Activated CD4-positive, alpha-beta T cell treated with anti-CD3 and anti-CD28 coated beads, Interleukin-2, amount 10 ng/mL, durations not matched to agents 24 days and 14 days (primary cell): Measurements from ENCODE around the gene SF3A1. TPM values are rescaled to one million over a fixed set of nuclear protein-coding genes. Genes with fewer than 3 reads are reported as not detected.
A peak's percentile ranks its signal among the peaks of the same experiment; 100 is the strongest.

Source experiments
- DNase-seq: peaks from one replicate; pipeline ENCODE4 v3.0.0; 2022
- H3K27ac Mint-ChIP-seq: one replicate; pipeline ENCODE4 v1.8.0; 2022; ENCODE audit warnings: mild to moderate bottlenecking, mixed read lengths
- H3K27me3 Mint-ChIP-seq: one replicate; pipeline ENCODE4 v1.8.0; 2022; ENCODE audit warnings: mixed read lengths
- H3K36me3 Mint-ChIP-seq: one replicate; pipeline ENCODE4 v1.8.0; 2022; ENCODE audit warnings: low read depth, mild to moderate bottlenecking, mixed read lengths
- H3K4me1 Mint-ChIP-seq: one replicate; pipeline ENCODE4 v1.8.0; 2021; ENCODE audit warnings: mixed read lengths
- H3K4me3 Mint-ChIP-seq: one replicate; pipeline ENCODE4 v1.8.0; 2022; ENCODE audit warnings: mild to moderate bottlenecking, moderate library complexity, mixed read lengths
- H3K9me3 Mint-ChIP-seq: one replicate; pipeline ENCODE4 v1.8.0; 2021; ENCODE audit warnings: mixed read lengths
- intact Hi-C: fragments of 100-400 bp; cut with micrococcal nuclease; formaldehyde crosslinking; loops from one replicate; pipeline ENCODE4 v1.15.1; 2023
- total RNA-seq: library from RNA; stranded (reverse); gene quantifications from 2 replicates; pipeline ENCODE4 v1.2.3, GENCODE V29; 2022

Gene SF3A1
- total RNA-seq, 1 donor from 2014 or later = 319 TPM

- H3K4me3 Mint-ChIP-seq = peak overlapping the region; percentile 73
- peak; percentile 82 for DNase-seq
- H3K27me3 Mint-ChIP-seq = no peaks in the 10 kb centered on the region
- H3K36me3 Mint-ChIP-seq = peaks cover 15% of the 10 kb centered on the region
- no peaks in the 10 kb centered on the region for H3K9me3 Mint-ChIP-seq
- intact Hi-C loops = loop anchor here (1.0 kb wide), 4 partner anchors 8 to 48 kb away; partner anchors contain the start of gene CASTOR1
- H3K27ac Mint-ChIP-seq = peak overlapping the region; percentile 91
- H3K4me1 Mint-ChIP-seq = peaks cover 95% of the 10 kb centered on the region
Observed at GRCh38 chr22:30305906-30306626, 50.6 kb downstream of the SF3A1 start.

GRCh38 chr22:30305519-30305905, 51.2 kb downstream of the SF3A1 start:
- DNase-seq = peak; percentile 92
- peak overlapping the region; percentile 73 for H3K4me3 Mint-ChIP-seq
- peaks cover 17% of the 10 kb centered on the region for H3K36me3 Mint-ChIP-seq
- intact Hi-C loops = loop anchor here (1.0 kb wide), 1 partner anchor 20 kb away; no protein-coding TSS in a partner anchor
- peaks cover 91% of the 10 kb centered on the region for H3K4me1 Mint-ChIP-seq
- H3K27me3 Mint-ChIP-seq = no peaks in the 10 kb centered on the region
- no peaks in the 10 kb centered on the region for H3K9me3 Mint-ChIP-seq
- H3K27ac Mint-ChIP-seq = peak overlapping the region; percentile 91

GRCh38 chr22:30304495-30305244, 52.0 kb downstream of the SF3A1 start:
- H3K4me1 Mint-ChIP-seq = peaks cover 83% of the 10 kb centered on the region
- H3K4me3 Mint-ChIP-seq = peak overlapping the region; percentile 73
- peaks cover 22% of the 10 kb centered on the region for H3K36me3 Mint-ChIP-seq
- intact Hi-C loops = loop anchor here (1.0 kb wide), 1 partner anchor 21 kb away; no protein-coding TSS in a partner anchor
- no peaks in the 10 kb centered on the region for H3K27me3 Mint-ChIP-seq
- H3K27ac Mint-ChIP-seq = peak overlapping the region; percentile 91
- H3K9me3 Mint-ChIP-seq = no peaks in the 10 kb centered on the region
- no peak for DNase-seq

- Mint-ChIP-seq H3K36me3 (peaks cover 27% of the 10 kb centered on the region), H3K27ac (peak overlapping the region; percentile 87), H3K4me3 (peak overlapping the region; percentile 55), H3K9me3 (no peaks in the 10 kb centered on the region), H3K4me1 (peaks cover 77% of the 10 kb centered on the region), H3K27me3 (no peaks in the 10 kb centered on the region)
- intact Hi-C loops = no loop called here
- DNase-seq = no peak
Observed at GRCh38 chr22:30302810-30303138, 53.9 kb downstream of the SF3A1 start.

- DNase-seq = peak; percentile 71
- intact Hi-C loops = no loop called here
- Mint-ChIP-seq H3K36me3 (peaks cover 29% of the 10 kb centered on the region), H3K27ac (peak overlapping the region; percentile 87), H3K4me3 (peak overlapping the region; percentile 55), H3K27me3 (no peaks in the 10 kb centered on the region), H3K4me1 (peaks cover 76% of the 10 kb centered on the region), H3K9me3 (no peaks in the 10 kb centered on the region)
Observed at GRCh38 chr22:30301995-30302809, 54.5 kb downstream of the SF3A1 start.

- DNase-seq = no peak
- Mint-ChIP-seq H3K27me3 (no peaks in the 10 kb centered on the region), H3K36me3 (peaks cover 38% of the 10 kb centered on the region), H3K27ac (peak overlapping the region; percentile 29), H3K4me3 (no peak overlapping the region), H3K4me1 (peaks cover 56% of the 10 kb centered on the region), H3K9me3 (no peaks in the 10 kb centered on the region)
- intact Hi-C loops = no loop called here
Observed at GRCh38 chr22:30299322-30299721, 57.4 kb downstream of the SF3A1 start.

GRCh38 chr22:30297991-30298701, 58.5 kb downstream of the SF3A1 start:
- intact Hi-C loops = no loop called here
- no peak for DNase-seq
- Mint-ChIP-seq H3K9me3 (no peaks in the 10 kb centered on the region), H3K4me3 (no peak overlapping the region), H3K36me3 (peaks cover 46% of the 10 kb centered on the region), H3K27ac (no peak overlapping the region), H3K27me3 (no peaks in the 10 kb centered on the region), H3K4me1 (peaks cover 44% of the 10 kb centered on the region)

- H3K4me3 Mint-ChIP-seq = no peak overlapping the region
- H3K9me3 Mint-ChIP-seq = no peaks in the 10 kb centered on the region
- peak overlapping the region; percentile 74 for H3K27ac Mint-ChIP-seq
- intact Hi-C loops = no loop called here
- no peak for DNase-seq
- H3K27me3 Mint-ChIP-seq = no peaks in the 10 kb centered on the region
- peaks cover 37% of the 10 kb centered on the region for H3K4me1 Mint-ChIP-seq
- peaks cover 44% of the 10 kb centered on the region for H3K36me3 Mint-ChIP-seq
Observed at GRCh38 chr22:30297276-30297990, 59.3 kb downstream of the SF3A1 start.

- intact Hi-C loops = no loop called here
- Mint-ChIP-seq H3K27me3 (no peaks in the 10 kb centered on the region), H3K9me3 (no peaks in the 10 kb centered on the region), H3K4me1 (peaks cover 31% of the 10 kb centered on the region), H3K36me3 (peaks cover 43% of the 10 kb centered on the region), H3K27ac (peak overlapping the region; percentile 74), H3K4me3 (no peak overlapping the region)
- no peak for DNase-seq
Observed at GRCh38 chr22:30296833-30297232, 59.9 kb downstream of the SF3A1 start.

- H3K4me1 Mint-ChIP-seq = peaks cover 30% of the 10 kb centered on the region
Observed at GRCh38 chr22:30296324-30296723, 60.4 kb downstream of the SF3A1 start.

GRCh38 chr22:30295576-30295975, 61.1 kb downstream of the SF3A1 start:
- Mint-ChIP-seq H3K36me3 (peaks cover 41% of the 10 kb centered on the region), H3K27ac (no peak overlapping the region), H3K9me3 (no peaks in the 10 kb centered on the region), H3K4me1 (peaks cover 34% of the 10 kb centered on the region), H3K4me3 (no peak overlapping the region), H3K27me3 (no peaks in the 10 kb centered on the region)
- no peak for DNase-seq
- intact Hi-C loops = no loop called here

More at GRCh38 chr22:30296324-30296723, 60.4 kb downstream of the SF3A1 start:
- H3K9me3 Mint-ChIP-seq = no peaks in the 10 kb centered on the region
- H3K36me3 Mint-ChIP-seq = peaks cover 44% of the 10 kb centered on the region
- no peak overlapping the region for H3K4me3 Mint-ChIP-seq
- no peak for DNase-seq
- intact Hi-C loops = no loop called here
- peak overlapping the region; percentile 74 for H3K27ac Mint-ChIP-seq
- H3K27me3 Mint-ChIP-seq = no peaks in the 10 kb centered on the region

- Mint-ChIP-seq H3K9me3 (no peaks in the 10 kb centered on the region), H3K4me1 (peaks cover 41% of the 10 kb centered on the region), H3K27ac (no peak overlapping the region), H3K36me3 (peaks cover 36% of the 10 kb centered on the region), H3K27me3 (no peaks in the 10 kb centered on the region), H3K4me3 (no peak overlapping the region)
- no peak for DNase-seq
- intact Hi-C loops = no loop called here
Observed at GRCh38 chr22:30294830-30295229, 61.9 kb downstream of the SF3A1 start.

GRCh38 chr22:30294066-30294465, 62.6 kb downstream of the SF3A1 start:
- Mint-ChIP-seq H3K27me3 (no peaks in the 10 kb centered on the region), H3K27ac (peak overlapping the region; percentile 29), H3K36me3 (peaks cover 34% of the 10 kb centered on the region), H3K4me3 (no peak overlapping the region), H3K4me1 (peaks cover 43% of the 10 kb centered on the region), H3K9me3 (no peaks in the 10 kb centered on the region)
- no peak for DNase-seq
- intact Hi-C loops = no loop called here
